Lung (tissue), 12 donors: ENCODE results near the gene FAM78A. TPM values are rescaled to one million over a fixed set of nuclear protein-coding genes. Genes with fewer than 3 reads are reported as not detected.

ENCODE experiments used
- ATAC-seq: fragments of 200-7000 bp; cut with Tn5 transposase; one replicate; pipeline ENCODE4 v1.9.1; 2020; ENCODE audit warnings: moderate number of reproducible peaks; ENCODE audit not compliant: insufficient read depth, low FRiP score
- DNase-seq, 3 donors: peaks; one replicate each; pipeline ENCODE4 v3.0.0-alpha.2; 2013 to 2017
- H3K27ac ChIP-seq, 2 donors: one replicate each; pipeline ENCODE4 v1.5.1; 2013; ENCODE audit warnings: mild to moderate bottlenecking in 2 of 2, moderate library complexity in 2 of 2, control low read depth in 1 of 2, inconsistent platforms in 1 of 2, low read depth in 1 of 2, low read length in 1 of 2
- H3K27me3 ChIP-seq, 3 donors: one replicate each; pipeline ENCODE4 v1.5.1; 2013; ENCODE audit warnings: low read length in 2 of 3; ENCODE audit not compliant: control insufficient read depth in 3 of 3, insufficient read depth in 3 of 3
- H3K36me3 ChIP-seq, 4 donors: one replicate each; pipeline ENCODE4 v1.5.1; 2013; ENCODE audit warnings: low read length in 4 of 4, mild to moderate bottlenecking in 1 of 4, moderate library complexity in 1 of 4; ENCODE audit not compliant: control insufficient read depth in 4 of 4, insufficient read depth in 4 of 4
- H3K4me1 ChIP-seq, 5 donors: one replicate each; pipeline ENCODE4 v1.5.1; 2013; ENCODE audit warnings: low read length in 5 of 5, mild to moderate bottlenecking in 2 of 5, moderate library complexity in 1 of 5; ENCODE audit not compliant: control insufficient read depth in 5 of 5, insufficient read depth in 5 of 5
- H3K4me3 ChIP-seq: one replicate; pipeline ENCODE4 v1.5.1; 2013; ENCODE audit warnings: mild to moderate bottlenecking, control low read depth, moderate library complexity
- H3K9ac ChIP-seq, 2 donors: one replicate each; pipeline ENCODE4 v1.5.1; 2013; ENCODE audit warnings: low read length in 2 of 2, control low read depth in 1 of 2; ENCODE audit not compliant: insufficient read depth in 1 of 2
- H3K9me3 ChIP-seq, 4 donors: one replicate each; pipeline ENCODE4 v1.5.1; 2013; ENCODE audit warnings: low read length in 3 of 4, mild to moderate bottlenecking in 1 of 4, moderate library complexity in 1 of 4; ENCODE audit not compliant: control insufficient read depth in 4 of 4, insufficient read depth in 3 of 4
- WGBS, 2 donors: extraction: QIAGEN DNeasy Blood & Tissue Kit; methylation state at CpG; one replicate each; pipeline ENCODE4 v1.1.7; 2013; 5-methylcytosine and 5-hydroxymethylcytosine counted together
- polyA plus RNA-seq, 2 donors: library from polyadenylated mRNA; stranded (reverse); fragments of 200-250 nt; gene quantifications; one replicate each; pipeline ENCODE4 v1.2.1, GENCODE V29; 2013
- total RNA-seq, 2 donors: library from RNA; depleted of rRNA in 1 of 2; stranded (reverse); fragments of >200 nt in 1 of 2; gene quantifications; one replicate each; pipeline ENCODE4 v1.2.1, GENCODE V29; 2014 to 2021
- TF ChIP-seq, protein P1 (sequence below): IDR thresholded peaks from 2 replicates; pipeline ENCODE4 v1.5.1; 2012; ENCODE audit warnings: mild to moderate bottlenecking; ENCODE audit errors: control extremely low read depth, extremely low read depth
- donor health status: control.
- donor health status: control.
- donor health status: Bipolar disorder and iron deficiency.
- donor health status: healthy.
- donor health status: DM: yes; HTN: yes; CAD: no.

FAM78A gene
- total and polyA plus RNA-seq, 4 donors: 5.4 to 10.8 (median 7.8) TPM

DNA sequence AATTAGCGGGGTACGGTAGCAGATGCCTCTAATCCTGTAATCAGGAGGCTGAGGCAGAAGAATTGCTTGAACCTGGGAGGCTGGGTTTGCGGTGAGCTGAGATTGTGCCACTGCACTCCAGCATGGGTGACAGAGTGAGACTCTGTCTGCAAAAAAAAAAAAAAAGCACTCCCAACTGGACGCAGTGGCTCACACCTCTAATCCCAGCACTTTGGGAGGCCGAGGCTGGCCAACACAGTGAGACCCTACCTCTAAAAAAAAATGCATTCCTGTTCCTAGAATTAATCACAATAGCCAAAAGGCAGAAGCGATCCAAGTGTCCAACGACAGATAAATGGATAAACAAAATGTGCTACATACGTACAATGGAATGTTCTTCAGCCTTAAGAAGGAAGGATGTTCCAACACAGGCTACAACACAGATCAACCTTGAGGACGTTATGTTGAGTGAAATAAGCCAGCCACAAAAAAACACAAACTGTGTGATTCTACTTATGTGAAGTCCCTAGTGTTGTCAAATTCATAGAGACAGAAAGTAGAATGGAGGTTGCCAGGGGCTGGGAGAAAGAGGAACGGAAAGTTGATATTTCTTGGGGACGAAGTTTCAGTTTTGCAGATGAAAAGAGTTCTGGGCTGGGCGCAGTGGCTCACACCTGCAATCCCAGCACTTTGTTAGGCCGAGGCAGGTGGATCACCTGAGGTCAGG, 13.8 kb downstream of the FAM78A start:
- H3K9ac ChIP-seq: no peak overlapping the region
- H3K4me3 ChIP-seq: no peak overlapping the region
- peaks cover 0 to 14% (median 1%) of the 10 kb centered on the region in 4 donors for H3K36me3 ChIP-seq
- H3K9me3 ChIP-seq: no peaks in the 10 kb centered on the region
- no peaks in the 10 kb centered on the region for H3K27me3 ChIP-seq
- TF ChIP-seq, protein P1, sequence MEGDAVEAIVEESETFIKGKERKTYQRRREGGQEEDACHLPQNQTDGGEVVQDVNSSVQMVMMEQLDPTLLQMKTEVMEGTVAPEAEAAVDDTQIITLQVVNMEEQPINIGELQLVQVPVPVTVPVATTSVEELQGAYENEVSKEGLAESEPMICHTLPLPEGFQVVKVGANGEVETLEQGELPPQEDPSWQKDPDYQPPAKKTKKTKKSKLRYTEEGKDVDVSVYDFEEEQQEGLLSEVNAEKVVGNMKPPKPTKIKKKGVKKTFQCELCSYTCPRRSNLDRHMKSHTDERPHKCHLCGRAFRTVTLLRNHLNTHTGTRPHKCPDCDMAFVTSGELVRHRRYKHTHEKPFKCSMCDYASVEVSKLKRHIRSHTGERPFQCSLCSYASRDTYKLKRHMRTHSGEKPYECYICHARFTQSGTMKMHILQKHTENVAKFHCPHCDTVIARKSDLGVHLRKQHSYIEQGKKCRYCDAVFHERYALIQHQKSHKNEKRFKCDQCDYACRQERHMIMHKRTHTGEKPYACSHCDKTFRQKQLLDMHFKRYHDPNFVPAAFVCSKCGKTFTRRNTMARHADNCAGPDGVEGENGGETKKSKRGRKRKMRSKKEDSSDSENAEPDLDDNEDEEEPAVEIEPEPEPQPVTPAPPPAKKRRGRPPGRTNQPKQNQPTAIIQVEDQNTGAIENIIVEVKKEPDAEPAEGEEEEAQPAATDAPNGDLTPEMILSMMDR: no peak
- no peak overlapping the region for H3K27ac ChIP-seq
- no peak for DNase-seq
- peaks cover 0 to 5% (median 3%) of the 10 kb centered on the region in 5 donors for H3K4me1 ChIP-seq
- 69 to 72% methylated on average over 13 of the region's 13 CpGs for WGBS, 2 donors
- no peak for ATAC-seq

DNA sequence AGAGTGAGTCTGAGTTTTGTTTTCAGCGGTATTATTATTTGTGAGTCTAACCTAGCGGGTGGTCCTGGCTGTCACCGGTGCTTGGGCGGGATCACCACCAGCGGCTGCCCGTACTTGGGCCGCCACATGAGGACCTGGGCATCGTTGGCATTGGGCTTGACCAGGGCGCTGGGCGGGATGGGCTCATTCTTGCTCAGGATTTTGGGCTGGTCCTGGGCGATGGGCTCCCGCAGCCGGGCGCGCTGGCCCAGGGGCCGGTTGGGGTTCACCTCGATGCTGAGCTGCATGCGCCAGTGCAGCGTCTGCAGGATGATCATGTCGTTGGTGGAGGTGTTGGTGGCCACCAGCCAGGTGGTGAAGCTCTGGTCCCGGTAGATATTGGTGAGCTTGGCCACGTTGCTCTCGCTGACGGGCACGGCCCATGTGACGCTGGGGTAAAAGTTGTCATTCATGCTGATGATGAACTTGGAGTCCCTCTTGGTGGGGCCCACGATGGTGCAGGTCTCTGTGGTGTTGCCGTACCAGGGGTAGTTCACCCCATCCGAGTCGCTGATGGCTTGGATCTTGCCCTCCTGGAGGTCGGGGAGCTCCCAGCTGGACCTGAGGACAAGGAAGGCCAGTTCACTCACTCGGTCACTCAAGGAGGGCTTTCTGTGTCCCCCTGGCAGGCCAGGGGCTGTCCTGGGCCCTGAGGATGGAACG, 15.4 kb downstream of the FAM78A start:
- TF ChIP-seq, protein P1: no peak
- Histone ChIP-seq H3K4me3 (no peak overlapping the region), H3K27me3 (no peaks in the 10 kb centered on the region), H3K36me3 (peaks cover 0 to 14% (median 1%) of the 10 kb centered on the region in 4 donors), H3K27ac (no peak overlapping the region), H3K9ac (no peak overlapping the region), H3K9me3 (no peaks in the 10 kb centered on the region), H3K4me1 (peaks cover 0 to 12% (median 5%) of the 10 kb centered on the region in 5 donors)
- DNase-seq (no peak), ATAC-seq (no peak)
- 94 to 96% methylated on average over 33 of the region's 33 CpGs for WGBS, 2 donors

DNA sequence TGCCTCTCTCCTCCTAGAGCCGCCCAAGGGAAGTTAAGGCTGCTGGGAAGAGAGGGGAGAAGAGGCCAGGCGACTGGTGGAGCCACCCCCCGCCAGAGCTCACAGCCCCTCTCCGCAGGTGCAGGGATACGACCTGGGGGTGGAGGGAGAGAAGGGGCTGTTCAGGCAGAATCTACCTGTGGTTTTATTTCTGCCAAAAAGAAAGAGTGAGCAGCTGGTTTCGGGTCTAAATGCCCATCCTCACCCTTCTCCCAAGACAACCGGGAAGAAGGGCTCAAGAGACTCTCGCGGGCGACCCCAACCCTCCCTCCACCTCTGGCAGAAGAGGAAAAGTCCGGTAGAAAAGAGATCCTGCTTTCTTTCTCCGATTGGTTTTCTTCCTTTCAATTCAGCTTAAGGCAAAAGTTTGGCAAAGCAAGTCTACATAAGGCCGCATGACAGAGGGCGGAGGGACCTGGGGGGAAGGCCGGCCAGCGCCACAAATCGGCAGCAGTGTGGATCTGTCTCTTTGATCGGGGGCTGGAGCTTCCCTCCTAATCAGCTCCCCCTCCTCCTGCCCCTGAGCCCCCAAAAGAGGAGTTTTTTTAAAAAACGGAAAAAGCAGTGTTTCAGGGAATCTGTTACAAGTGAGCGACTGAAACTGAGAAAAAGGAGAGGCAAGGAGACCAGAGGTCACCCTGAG, 16.3 kb downstream of the FAM78A start:
- Histone ChIP-seq H3K4me1 (peaks cover 0 to 12% (median 5%) of the 10 kb centered on the region in 5 donors), H3K9ac (no peak overlapping the region), H3K27ac (no peak overlapping the region), H3K36me3 (peaks cover 0 to 14% (median 1%) of the 10 kb centered on the region in 4 donors), H3K9me3 (no peaks in the 10 kb centered on the region), H3K4me3 (no peak overlapping the region), H3K27me3 (no peaks in the 10 kb centered on the region)
- TF ChIP-seq, protein P1: no peak
- DNase-seq: no peak
- 89 to 91% methylated on average over 20 of the region's 20 CpGs for WGBS, 2 donors
- no peak for ATAC-seq
